GM18502 (cell line): ENCODE data around the gene VEGFA.

Experiments
- ATAC-seq: cut with Tn5 transposase; IDR thresholded peaks from one replicate; pipeline ENCODE4 v1.9.1; 2021; ENCODE audit warnings: mild to moderate bottlenecking; ENCODE audit not compliant: unreplicated experiment, poor library complexity

The VEGFA gene

DNA sequence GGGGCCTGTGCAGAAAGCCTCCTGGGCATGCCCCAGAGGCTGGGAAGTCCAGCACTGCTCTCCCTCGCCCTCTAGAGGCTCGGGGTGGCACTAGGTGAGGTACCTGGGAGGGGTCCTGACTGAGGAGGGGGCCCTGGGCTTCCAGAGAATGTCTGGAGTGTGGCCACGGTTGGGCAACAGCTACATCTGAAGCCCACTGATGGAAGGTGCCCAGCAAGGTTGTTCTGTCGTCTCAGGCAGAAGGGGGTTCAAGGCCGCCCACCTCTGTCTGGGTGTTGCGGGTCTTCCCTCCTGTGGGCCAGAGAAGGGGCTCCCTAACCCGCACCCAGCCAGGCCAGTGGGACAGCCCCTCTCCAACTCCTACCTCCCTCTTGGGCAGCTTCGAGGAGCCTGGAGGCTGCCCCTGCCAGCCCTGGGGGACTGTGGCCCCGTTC lies 11.4 kb upstream of the VEGFA start:
- no peak for ATAC-seq

DNA sequence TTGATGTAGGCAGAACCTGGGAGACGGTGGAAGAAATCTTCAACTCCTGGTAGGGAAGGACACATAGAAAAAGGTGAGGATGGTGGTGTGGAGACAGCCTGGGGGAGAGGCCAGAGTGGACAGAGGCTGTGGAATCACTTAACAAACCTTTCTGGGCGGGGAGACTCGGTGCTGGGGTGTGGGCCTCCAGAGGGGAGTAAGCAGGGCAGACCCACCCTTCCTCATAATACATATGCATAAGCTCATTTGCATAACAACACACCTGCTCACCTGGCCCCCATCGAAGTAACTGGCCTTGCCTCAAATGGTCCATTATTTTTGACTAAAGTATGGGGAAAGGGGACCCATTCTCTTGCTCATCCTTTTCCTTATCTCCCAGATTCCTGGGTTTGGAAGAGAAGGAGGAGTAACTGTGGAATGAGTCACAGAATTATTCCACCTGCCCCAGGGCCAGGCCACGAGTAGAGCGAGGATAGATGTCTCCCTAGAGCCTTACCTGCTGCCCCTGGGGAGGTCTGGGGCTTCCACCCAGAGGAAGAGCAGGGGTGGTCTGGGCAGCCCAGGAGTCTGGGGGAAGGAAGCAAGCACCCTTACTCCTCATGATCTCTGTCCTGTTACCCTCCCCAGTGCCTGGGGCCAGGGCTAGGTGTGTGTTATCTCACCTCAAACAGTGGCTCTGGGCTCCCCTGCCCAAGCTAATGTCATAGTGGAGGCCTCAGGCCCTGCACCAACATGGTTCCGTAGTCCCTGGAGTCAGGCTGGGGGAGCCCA lies 10.7 kb upstream of the VEGFA start:
- ATAC-seq: no peak

DNA sequence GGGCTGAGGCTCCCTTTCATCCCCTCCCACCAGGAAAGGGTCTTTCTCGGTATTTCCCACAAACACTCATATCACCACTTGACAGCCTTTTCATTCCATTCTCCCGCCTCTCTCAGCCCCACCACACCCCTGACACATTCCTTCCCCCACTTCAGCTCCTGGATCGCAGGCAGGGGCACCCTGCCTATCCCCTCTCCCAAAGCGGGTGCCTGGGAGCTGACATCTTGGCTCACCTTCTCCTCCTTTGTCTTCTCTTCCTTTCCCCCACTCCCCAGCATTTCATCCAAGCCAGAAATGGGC lies 10.2 kb upstream of the VEGFA start:
- ATAC-seq: no peak

DNA sequence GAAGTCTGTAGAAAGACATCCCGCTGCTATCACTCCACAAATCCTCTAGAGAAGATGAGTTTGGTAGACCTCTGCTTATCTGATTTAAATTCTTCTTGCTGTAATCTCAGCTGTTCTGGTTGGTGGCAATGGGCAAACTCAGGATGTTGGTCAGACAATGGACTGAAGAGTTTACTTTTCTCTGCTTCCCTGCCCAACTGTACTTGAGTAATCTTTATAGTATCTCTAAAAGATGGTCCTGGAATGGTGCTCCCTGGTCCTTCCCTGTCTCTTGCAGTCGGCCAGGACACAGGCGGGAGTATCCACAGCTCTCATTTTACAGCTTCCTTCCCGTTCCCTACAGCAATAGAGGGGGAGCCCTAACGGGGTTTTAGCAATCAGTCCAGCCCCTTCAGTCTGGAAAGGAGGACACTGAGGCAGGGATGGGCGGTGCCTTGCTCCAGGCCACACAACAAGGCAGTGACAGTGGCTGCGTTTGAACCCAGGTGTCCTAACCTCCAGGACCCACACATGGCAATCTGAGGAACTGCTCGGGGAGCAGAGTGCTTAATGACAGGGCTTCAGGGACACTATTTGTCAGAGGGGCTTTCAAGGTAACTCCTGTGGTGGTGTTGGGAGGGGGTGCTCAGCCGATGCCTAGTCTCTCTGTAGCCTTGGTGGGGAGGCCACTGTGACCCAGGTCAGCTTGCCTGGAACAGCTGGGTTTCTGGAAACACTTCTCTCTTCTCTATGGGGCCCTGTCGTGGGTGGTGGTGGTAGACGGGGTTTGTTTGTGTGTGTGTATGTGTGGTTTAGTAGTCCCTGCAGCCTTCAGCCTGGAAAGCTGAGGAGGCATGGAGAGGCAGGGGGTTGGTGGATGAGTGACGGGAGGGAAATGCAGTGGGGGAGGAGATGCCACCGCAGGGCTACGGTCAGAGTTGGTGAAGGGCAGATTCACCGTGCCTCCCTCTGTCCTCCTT lies 9.5 kb upstream of the VEGFA start:
- ATAC-seq: no peak

DNA sequence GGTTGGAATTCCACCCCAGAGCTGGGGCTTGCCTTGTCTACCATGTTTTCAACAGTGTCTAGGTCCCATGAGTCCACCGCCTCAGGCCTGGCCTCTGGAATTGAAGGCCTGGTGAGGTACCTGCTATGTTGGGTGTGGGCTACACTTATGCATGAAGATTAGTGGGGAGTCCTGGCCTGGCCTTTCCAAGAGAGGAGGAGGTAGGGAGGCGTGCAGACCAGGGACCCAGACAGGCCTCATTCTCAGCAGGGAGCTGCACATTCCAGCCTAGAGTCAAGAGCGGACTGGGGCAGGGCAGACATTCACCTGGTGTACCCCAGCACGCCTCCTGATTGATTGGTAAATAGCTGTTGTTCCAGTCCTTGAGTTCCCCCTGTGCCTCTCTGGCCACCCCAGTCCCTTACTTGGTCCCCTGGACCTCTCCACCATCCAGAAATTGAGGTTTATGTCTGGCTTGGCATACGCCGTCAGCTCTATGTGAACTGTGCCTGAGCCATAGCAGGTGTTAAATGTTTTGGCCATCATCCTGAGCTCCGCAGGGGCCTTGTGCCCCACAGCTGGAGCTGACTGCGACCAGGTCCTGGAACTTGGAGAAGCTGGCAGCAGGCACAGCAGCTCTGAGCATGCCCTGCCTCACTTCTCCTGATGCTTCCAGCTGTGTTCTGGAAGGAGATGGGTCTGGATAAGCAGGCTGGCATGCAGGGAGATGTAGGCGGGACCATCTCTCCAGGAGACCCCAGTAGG lies 8.2 kb upstream of the VEGFA start:
- no peak for ATAC-seq

DNA sequence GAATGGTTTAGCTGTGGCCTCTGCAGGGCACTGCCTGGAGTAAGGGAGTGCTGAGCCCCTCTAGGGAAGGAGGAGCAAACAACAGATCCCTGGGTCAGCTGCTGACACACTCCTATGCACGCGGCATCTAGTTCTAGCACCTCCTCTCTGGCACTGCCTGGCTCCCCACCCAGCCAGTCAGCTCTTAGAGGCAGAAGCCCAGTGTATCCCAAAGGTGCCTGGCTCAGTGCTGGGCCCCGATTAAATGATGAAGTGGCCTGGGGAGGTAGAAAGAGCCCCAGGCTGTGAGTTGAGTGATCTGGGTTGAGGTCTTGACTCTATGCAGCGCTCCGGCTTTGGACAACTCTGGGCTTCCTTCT lies 7.6 kb upstream of the VEGFA start:
- no peak for ATAC-seq

DNA sequence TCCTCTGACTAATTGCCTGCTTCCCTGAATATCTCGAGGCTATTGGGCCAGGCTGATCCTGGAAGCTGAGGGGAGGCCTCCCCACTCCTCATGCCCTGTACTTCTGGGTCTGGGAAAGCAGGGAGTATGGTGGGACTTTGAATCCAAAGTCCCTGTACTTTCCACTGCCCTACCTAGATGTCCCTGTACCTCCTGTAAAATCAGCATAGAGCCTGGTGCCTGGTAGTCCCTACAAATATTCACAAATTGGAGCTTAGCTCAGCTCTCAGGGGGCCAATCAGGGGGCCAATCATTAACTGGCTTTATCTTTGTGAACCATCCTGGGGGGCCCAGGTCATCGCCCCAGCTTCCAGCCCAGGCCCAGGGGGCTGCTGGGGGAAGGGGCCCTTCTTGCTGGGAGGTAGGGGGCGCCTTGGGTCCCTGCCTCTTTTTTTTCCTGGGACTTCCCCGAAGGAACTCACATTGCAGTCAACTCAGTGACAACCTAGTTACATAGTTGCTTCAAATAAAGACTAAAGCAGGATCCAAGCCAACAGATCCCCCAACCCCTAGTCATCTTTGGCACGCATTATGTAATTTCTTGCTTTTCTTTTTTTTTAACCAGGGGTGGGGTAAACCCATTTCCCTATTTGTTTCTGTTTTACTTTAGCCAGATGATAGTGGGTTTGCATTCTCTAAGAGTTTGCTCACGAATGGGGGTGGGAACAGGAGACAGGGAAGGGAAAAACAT lies 6.9 kb upstream of the VEGFA start:
- no peak for ATAC-seq

DNA sequence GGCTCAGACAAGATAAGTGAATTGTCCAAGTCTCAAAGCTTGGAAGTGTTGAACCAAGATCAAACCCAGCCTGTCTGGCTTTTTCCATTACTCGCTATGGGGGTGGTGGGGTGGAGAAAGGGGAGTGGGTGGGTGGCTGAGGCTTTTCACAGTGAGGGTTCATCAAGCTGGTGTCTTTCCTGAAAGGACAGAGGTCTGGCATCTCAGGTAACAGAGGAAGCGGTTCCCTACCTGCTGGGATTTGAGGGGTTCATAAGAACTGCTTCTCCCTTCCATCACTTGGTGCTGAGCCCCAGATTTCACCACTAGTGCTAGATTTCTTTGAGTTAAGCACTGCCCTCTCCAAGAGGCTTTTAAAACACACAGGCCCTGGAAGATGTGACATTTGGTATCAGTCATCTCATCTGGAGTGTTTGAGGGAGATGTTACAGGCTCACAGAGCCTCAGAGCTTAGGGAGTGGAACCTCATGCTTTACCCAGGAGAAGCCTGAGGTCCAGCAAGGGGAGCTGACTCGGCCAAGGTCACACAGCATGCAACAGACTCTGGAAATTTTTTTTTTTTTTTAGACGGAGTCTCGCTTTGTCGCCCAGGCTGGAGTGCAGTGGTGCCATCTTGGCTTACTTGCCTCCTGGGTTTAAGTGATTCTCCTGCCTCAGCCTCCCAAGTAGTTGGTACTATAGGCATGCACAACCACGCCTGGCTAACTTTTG lies 6.0 kb upstream of the VEGFA start:
- no peak for ATAC-seq

DNA sequence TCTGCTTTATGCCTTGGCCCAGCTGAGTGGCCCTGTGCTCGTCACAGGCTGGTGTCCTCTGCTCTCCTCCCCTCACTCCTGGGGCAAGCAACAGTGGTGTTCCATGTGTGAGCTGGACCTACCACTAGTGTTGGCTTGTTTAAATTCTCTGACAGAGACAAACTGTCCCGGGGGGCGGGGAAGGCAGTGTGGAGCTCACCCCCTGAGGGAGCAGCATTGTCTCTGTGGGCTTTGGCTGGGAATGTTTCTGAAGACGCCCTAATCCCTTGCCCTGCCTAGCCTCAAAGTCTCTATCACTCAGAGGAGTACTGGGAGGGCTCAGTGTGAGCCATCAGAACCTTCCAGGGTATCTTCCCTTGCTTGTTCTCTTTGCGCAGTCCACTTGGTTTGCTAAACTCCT lies 5.2 kb upstream of the VEGFA start:
- no peak for ATAC-seq

DNA sequence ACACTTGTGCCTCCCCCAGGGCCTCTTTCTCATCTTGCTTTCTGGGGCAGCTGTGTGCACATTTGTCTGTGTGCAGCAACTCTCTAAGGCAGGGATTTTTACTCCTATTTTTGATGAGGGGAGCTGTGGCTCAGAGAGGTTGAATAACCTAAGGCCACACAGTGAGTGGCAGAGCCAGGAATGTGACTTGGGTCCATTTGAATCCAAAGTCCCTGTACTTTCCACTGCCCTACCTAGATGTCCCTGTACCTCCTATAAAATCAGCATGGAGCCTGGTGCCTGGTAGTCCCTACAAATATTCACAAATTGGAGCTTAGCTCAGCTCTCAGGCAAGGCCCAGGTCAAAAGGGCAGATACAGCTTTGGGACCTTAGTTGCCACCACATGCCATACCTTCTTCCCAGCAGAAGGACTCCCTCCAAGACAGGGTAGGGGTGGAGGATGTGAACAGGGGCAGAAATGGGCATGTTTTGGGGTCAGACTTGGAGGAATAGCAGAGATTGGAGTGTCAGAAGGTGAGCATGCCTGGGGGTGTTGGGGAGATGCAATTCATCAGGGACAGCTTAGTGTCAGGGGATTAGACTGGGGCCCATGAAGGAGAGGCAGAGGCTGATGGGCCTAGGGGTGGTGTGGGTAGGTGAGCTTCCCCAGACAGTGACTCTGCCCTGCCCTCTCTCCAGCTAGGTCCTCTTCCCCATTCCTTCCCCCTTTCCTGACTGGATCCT lies 4.1 kb upstream of the VEGFA start:
- no peak for ATAC-seq

DNA sequence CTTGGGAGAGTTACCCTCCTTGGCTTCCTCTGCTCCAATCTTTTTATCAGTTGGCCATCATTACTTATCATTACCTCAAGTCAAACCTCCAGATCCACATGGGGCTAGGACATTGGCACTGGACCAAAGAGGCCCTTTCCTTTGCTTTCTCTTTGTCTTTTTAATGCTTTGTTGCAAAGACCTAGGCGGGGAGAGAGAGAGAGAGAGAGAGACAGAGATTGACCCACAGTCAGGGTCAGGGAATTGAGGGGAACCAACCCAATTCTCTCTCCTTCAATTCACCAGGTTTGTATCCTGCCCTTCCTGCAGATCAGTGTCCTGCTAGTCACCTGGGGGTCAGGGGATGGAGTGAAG lies 3.5 kb upstream of the VEGFA start:
- ATAC-seq: no peak

DNA sequence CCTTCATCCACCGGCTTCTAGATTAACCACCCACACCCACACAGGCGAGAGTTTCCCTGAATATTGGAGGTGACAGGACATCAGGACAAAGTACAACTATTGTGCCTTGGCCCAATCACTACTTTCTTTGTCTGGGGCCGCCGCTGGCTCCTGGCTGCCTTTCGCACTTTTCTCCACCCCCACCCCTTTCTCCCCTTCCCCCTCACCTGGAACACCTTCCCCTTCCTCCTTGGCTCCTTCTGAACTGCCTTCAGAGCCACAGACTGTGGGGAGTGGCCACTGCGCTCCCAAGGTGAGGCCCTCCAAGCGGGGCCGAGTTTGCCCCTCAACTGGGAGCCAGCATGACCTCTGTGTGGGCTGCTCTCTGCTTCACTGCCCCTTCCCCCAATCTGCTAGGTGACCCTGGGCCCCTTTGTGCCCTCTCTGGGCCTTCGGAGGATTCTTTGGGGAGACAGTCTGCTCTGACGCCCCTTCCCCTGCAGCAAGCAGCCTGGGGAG lies 3.0 kb upstream of the VEGFA start:
- no peak for ATAC-seq

DNA sequence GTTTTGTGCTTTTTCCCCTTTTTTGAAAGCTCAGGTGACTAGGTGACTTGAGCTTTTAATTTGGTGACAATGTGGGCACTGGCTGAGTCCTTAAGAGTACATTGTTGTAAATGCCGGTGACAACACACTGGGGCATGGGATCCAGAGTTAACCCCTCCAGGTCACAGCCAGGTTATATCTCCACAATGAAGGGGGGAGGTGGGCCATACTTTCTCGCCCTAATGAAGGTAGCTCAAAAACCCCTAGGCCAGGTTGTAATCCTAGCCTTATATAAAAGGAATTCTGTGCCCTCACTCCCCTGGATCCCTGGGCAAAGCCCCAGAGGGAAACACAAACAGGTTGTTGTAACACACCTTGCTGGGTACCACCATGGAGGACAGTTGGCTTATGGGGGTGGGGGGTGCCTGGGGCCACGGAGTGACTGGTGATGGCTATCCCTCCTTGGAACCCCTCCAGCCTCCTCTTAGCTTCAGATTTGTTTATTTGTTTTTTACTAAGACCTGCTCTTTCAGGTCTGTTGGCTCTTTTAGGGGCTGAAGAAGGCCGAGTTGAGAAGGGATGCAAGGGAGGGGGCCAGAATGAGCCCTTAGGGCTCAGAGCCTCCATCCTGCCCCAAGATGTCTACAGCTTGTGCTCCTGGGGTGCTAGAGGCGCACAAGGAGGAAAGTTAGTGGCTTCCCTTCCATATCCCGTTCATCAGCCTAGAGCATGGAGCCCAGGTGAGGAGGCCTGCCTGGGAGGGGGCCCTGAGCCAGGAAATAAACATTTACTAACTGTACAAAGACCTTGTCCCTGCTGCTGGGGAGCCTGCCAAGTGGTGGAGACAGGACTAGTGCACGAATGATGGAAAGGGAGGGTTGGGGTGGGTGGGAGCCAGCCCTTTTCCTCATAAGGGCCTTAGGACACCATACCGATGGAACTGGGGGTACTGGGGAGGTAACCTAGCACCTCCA lies 2.2 kb upstream of the VEGFA start:
- ATAC-seq: no peak

DNA sequence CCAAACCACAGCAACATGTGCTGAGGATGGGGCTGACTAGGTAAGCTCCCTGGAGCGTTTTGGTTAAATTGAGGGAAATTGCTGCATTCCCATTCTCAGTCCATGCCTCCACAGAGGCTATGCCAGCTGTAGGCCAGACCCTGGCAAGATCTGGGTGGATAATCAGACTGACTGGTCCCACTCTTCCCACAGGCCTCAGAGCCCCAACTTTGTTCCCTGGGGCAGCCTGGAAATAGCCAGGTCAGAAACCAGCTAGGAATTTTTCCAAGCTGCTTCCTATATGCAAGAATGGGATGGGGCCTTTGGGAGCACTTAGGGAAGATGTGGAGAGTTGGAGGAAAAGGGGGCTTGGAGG lies 1.5 kb upstream of the VEGFA start:
- no peak for ATAC-seq

DNA sequence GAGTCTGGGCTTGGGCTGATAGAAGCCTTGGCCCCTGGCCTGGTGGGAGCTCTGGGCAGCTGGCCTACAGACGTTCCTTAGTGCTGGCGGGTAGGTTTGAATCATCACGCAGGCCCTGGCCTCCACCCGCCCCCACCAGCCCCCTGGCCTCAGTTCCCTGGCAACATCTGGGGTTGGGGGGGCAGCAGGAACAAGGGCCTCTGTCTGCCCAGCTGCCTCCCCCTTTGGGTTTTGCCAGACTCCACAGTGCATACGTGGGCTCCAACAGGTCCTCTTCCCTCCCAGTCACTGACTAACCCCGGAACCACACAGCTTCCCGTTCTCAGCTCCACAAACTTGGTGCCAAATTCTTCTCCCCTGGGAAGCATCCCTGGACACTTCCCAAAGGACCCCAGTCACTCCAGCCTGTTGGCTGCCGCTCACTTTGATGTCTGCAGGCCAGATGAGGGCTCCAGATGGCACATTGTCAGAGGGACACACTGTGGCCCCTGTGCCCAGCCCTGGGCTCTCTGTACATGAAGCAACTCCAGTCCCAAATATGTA lies 957 bp upstream of the VEGFA start:
- no peak for ATAC-seq

DNA sequence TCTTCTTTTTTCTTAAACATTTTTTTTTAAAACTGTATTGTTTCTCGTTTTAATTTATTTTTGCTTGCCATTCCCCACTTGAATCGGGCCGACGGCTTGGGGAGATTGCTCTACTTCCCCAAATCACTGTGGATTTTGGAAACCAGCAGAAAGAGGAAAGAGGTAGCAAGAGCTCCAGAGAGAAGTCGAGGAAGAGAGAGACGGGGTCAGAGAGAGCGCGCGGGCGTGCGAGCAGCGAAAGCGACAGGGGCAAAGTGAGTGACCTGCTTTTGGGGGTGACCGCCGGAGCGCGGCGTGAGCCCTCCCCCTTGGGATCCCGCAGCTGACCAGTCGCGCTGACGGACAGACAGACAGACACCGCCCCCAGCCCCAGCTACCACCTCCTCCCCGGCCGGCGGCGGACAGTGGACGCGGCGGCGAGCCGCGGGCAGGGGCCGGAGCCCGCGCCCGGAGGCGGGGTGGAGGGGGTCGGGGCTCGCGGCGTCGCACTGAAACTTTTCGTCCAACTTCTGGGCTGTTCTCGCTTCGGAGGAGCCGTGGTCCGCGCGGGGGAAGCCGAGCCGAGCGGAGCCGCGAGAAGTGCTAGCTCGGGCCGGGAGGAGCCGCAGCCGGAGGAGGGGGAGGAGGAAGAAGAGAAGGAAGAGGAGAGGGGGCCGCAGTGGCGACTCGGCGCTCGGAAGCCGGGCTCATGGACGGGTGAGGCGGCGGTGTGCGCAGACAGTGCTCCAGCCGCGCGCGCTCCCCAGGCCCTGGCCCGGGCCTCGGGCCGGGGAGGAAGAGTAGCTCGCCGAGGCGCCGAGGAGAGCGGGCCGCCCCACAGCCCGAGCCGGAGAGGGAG lies 580 bp downstream of the VEGFA start:
- ATAC-seq: no peak
